Loucy (cell line): Measurements from ENCODE around the gene PRAC1.

Experiments used
- H2AFZ ChIP-seq: fragments of 200-600 bp; sonication (generic); 2 replicates; pipeline ENCODE4 v1.6.0; 2016; ENCODE audit warnings: antibody characterized with exemption, mild to moderate bottlenecking, low read length, moderate library complexity
- H3F3A ChIP-seq: fragments of 200-600 bp; 2 replicates; pipeline ENCODE4 v1.6.0; 2016; ENCODE audit warnings: antibody characterized with exemption, low read depth, mild to moderate bottlenecking
- H3K27me3 ChIP-seq: fragments of 200-600 bp; sonication (generic); 2 replicates; pipeline ENCODE4 v1.6.1; 2014; ENCODE audit warnings: low read length, mild to moderate bottlenecking; ENCODE audit not compliant: insufficient read depth, poor library complexity, severe bottlenecking
- H3K36me3 ChIP-seq: fragments of 200-600 bp; sonication (generic); 2 replicates; pipeline ENCODE4 v1.6.1; 2016; ENCODE audit warnings: low read length; ENCODE audit not compliant: insufficient read depth
- H3K4me1 ChIP-seq: fragments of 200-600 bp; sonication (generic); 2 replicates; pipeline ENCODE4 v1.5.1; 2014; ENCODE audit warnings: low read length, mild to moderate bottlenecking; ENCODE audit not compliant: insufficient read depth, poor library complexity, severe bottlenecking
- H3K4me2 ChIP-seq: fragments of 200-600 bp; sonication (generic); 2 replicates; pipeline ENCODE4 v1.6.0; 2014; ENCODE audit warnings: antibody characterized with exemption, low read length, low read depth, mild to moderate bottlenecking; ENCODE audit not compliant: poor library complexity, severe bottlenecking
- H3K4me3 ChIP-seq: fragments of 200-600 bp; sonication (generic); 2 replicates; pipeline ENCODE4 v1.5.1; 2014; ENCODE audit warnings: low read length, mild to moderate bottlenecking, mixed read lengths; ENCODE audit not compliant: poor library complexity, severe bottlenecking
- H3K79me2 ChIP-seq: fragments of 200-600 bp; sonication (generic); 2 replicates; pipeline ENCODE4 v1.6.1; 2014; ENCODE audit warnings: low read length; ENCODE audit not compliant: insufficient read depth
- H3K9ac ChIP-seq: fragments of 200-600 bp; sonication (generic); 2 replicates; pipeline ENCODE4 v1.6.0; 2014; ENCODE audit warnings: mild to moderate bottlenecking, low read depth, low read length, moderate library complexity; ENCODE audit not compliant: poor library complexity, severe bottlenecking
- H3K9me2 ChIP-seq: fragments of 200-600 bp; sonication (generic); replicated peaks from 2 replicates; pipeline ENCODE4 v1.6.1; 2016; ENCODE audit warnings: low read depth, low read length, mixed read lengths
- H3K9me3 ChIP-seq: fragments of 200-600 bp; sonication (generic); 2 replicates; pipeline ENCODE4 v1.6.1; 2014; ENCODE audit warnings: mild to moderate bottlenecking, antibody characterized with exemption, low read length, low read depth; ENCODE audit not compliant: insufficient read depth
- H4K20me1 ChIP-seq: fragments of 200-600 bp; sonication (generic); 2 replicates; pipeline ENCODE4 v1.6.0; 2014; ENCODE audit warnings: antibody characterized with exemption, low read length, mild to moderate bottlenecking; ENCODE audit not compliant: insufficient read depth, poor library complexity, severe bottlenecking
- EZH2phosphoT487 ChIP-seq: fragments of 200-600 bp; IDR thresholded peaks from 2 replicates; pipeline ENCODE4 v1.6.1; 2018; ENCODE audit warnings: antibody characterized with exemption, mild to moderate bottlenecking, moderate library complexity, borderline replicate concordance
- TF ChIP-seq, protein P1 (sequence below): fragments of 200-600 bp; sonication (generic); conservative IDR thresholded peaks from 2 replicates; pipeline ENCODE4 v1.5.1; 2014; ENCODE audit warnings: mild to moderate bottlenecking, antibody characterized with exemption, low read length

PRAC1 gene

GRCh38 chr17:48752399-48753288 is 30.3 kb upstream of the PRAC1 start:
- H2AFZ ChIP-seq = no peak overlapping the region

GRCh38 chr17:48751733-48752398 is 29.5 kb upstream of the PRAC1 start:
- TF ChIP-seq, protein P1, sequence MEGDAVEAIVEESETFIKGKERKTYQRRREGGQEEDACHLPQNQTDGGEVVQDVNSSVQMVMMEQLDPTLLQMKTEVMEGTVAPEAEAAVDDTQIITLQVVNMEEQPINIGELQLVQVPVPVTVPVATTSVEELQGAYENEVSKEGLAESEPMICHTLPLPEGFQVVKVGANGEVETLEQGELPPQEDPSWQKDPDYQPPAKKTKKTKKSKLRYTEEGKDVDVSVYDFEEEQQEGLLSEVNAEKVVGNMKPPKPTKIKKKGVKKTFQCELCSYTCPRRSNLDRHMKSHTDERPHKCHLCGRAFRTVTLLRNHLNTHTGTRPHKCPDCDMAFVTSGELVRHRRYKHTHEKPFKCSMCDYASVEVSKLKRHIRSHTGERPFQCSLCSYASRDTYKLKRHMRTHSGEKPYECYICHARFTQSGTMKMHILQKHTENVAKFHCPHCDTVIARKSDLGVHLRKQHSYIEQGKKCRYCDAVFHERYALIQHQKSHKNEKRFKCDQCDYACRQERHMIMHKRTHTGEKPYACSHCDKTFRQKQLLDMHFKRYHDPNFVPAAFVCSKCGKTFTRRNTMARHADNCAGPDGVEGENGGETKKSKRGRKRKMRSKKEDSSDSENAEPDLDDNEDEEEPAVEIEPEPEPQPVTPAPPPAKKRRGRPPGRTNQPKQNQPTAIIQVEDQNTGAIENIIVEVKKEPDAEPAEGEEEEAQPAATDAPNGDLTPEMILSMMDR = no peak
- TF ChIP-seq EZH2phosphoT487 = no peak

More at GRCh38 chr17:48752399-48753288, 30.3 kb upstream of the PRAC1 start:
- H3K9me2 ChIP-seq = no peaks in the 10 kb centered on the region
- no peaks in the 10 kb centered on the region for H3K36me3 ChIP-seq
- TF ChIP-seq, protein P1 = no peak
- no peak for TF ChIP-seq EZH2phosphoT487
- peaks cover 5% of the 10 kb centered on the region for H3K27me3 ChIP-seq
- H3F3A ChIP-seq = no peaks in the 10 kb centered on the region
- H3K4me2 ChIP-seq = no peak overlapping the region
- no peaks in the 10 kb centered on the region for H3K9me3 ChIP-seq
- H3K9ac ChIP-seq = no peak overlapping the region
- no peaks in the 10 kb centered on the region for H3K4me1 ChIP-seq
- H3K4me3 ChIP-seq = no peak overlapping the region
- H4K20me1 ChIP-seq = no peaks in the 10 kb centered on the region
- no peaks in the 10 kb centered on the region for H3K79me2 ChIP-seq

GRCh38 chr17:48751172-48751571 is 28.9 kb upstream of the PRAC1 start:
- Histone ChIP-seq H3K36me3 (no peaks in the 10 kb centered on the region), H3K79me2 (no peaks in the 10 kb centered on the region), H3K4me3 (no peak overlapping the region), H3K9me3 (no peaks in the 10 kb centered on the region), H3F3A (no peaks in the 10 kb centered on the region), H2AFZ (peak overlapping the region; percentile 51; the same call in 1 of the 2 replicates), H3K4me2 (peak overlapping the region; percentile 16), H3K9me2 (no peaks in the 10 kb centered on the region), H3K27me3 (peaks cover 5% of the 10 kb centered on the region), H4K20me1 (no peaks in the 10 kb centered on the region), H3K9ac (no peak overlapping the region), H3K4me1 (no peaks in the 10 kb centered on the region)
- TF ChIP-seq, protein P1 = no peak
- TF ChIP-seq EZH2phosphoT487 = no peak

More at GRCh38 chr17:48751733-48752398, 29.5 kb upstream of the PRAC1 start:
- H2AFZ ChIP-seq = peak overlapping the region; percentile 51; the same call in 1 of the 2 replicates
- H3K4me2 ChIP-seq = peak overlapping the region; percentile 16
- no peaks in the 10 kb centered on the region for H3K4me1 ChIP-seq
- H3K79me2 ChIP-seq = no peaks in the 10 kb centered on the region
- no peak overlapping the region for H3K4me3 ChIP-seq
- H3K9ac ChIP-seq = no peak overlapping the region
- no peaks in the 10 kb centered on the region for H3K9me2 ChIP-seq
- no peaks in the 10 kb centered on the region for H3F3A ChIP-seq
- no peaks in the 10 kb centered on the region for H4K20me1 ChIP-seq
- H3K27me3 ChIP-seq = peaks cover 5% of the 10 kb centered on the region
- no peaks in the 10 kb centered on the region for H3K36me3 ChIP-seq
- H3K9me3 ChIP-seq = no peaks in the 10 kb centered on the region
